Muscle layer of duodenum (tissue), 2 donors: ENCODE results near the gene OBP2A.
"Not testable (repeated sequence)": the region's sequence is repeated elsewhere in the genome, so short reads cannot be mapped to it uniquely, and the experiment has no call there.

Experiments used
- H3K27ac ChIP-seq: one replicate; pipeline ENCODE4 v1.7.0; 2013; ENCODE audit warnings: mild to moderate bottlenecking, low read length
- H3K27me3 ChIP-seq: one replicate; pipeline ENCODE4 v1.7.0; 2013; ENCODE audit warnings: low read depth, mild to moderate bottlenecking, control low read depth, low read length
- H3K36me3 ChIP-seq, 2 donors: one replicate each; pipeline ENCODE4 v1.7.0; 2013; ENCODE audit warnings: low read length in 2 of 2, control low read depth in 1 of 2, mild to moderate bottlenecking in 1 of 2; ENCODE audit not compliant: insufficient read depth in 2 of 2, control insufficient read depth in 1 of 2
- H3K4me1 ChIP-seq, 2 donors: one replicate each; pipeline ENCODE4 v1.7.0; 2013; ENCODE audit warnings: low read length in 2 of 2, mild to moderate bottlenecking in 2 of 2, control low read depth in 1 of 2, moderate library complexity in 1 of 2; ENCODE audit not compliant: insufficient read depth in 2 of 2, control insufficient read depth in 1 of 2
- H3K4me3 ChIP-seq, 2 donors: one replicate each; pipeline ENCODE4 v1.7.0; 2013; ENCODE audit warnings: low read length in 2 of 2, low read depth in 1 of 2, mild to moderate bottlenecking in 1 of 2
- H3K9me3 ChIP-seq, 2 donors: one replicate each; pipeline ENCODE4 v1.7.0; 2013; ENCODE audit warnings: low read length in 2 of 2, control low read depth in 1 of 2, mild to moderate bottlenecking in 1 of 2; ENCODE audit not compliant: control insufficient read depth in 1 of 2
- donor health status: healthy.

OBP2A gene

GRCh38 chr9:135534192-135534711, 11.7 kb upstream of the OBP2A start:
- H3K4me3 ChIP-seq, H3K4me1 ChIP-seq, H3K27ac ChIP-seq, H3K9me3 ChIP-seq, H3K27me3 ChIP-seq, H3K36me3 ChIP-seq: not testable (repeated sequence)

GRCh38 chr9:135534826-135535225, 11.1 kb upstream of the OBP2A start:
- H3K27me3 ChIP-seq, H3K4me3 ChIP-seq, H3K36me3 ChIP-seq, H3K27ac ChIP-seq, H3K4me1 ChIP-seq, H3K9me3 ChIP-seq: not testable (repeated sequence)

- not testable (repeated sequence) for H3K27me3 ChIP-seq, H3K4me1 ChIP-seq, H3K36me3 ChIP-seq, H3K9me3 ChIP-seq, H3K4me3 ChIP-seq, H3K27ac ChIP-seq
These were observed 10.3 kb upstream of the OBP2A start for GRCh38 chr9:135535631-135536030.

- Histone ChIP-seq H3K27ac (no peak overlapping the region), H3K9me3 (no peaks in the 10 kb centered on the region), H3K4me3 (no peak overlapping the region), H3K36me3 (no peaks in the 10 kb centered on the region), H3K27me3 (no peaks in the 10 kb centered on the region), H3K4me1 (no peaks in the 10 kb centered on the region)
These were observed 9.7 kb upstream of the OBP2A start for GRCh38 chr9:135536216-135536615.

- H3K9me3 ChIP-seq, H3K27me3 ChIP-seq, H3K4me1 ChIP-seq, H3K27ac ChIP-seq, H3K36me3 ChIP-seq, H3K4me3 ChIP-seq: not testable (repeated sequence)
These were observed 2.5 kb upstream of the OBP2A start for GRCh38 chr9:135543262-135543894.

- no peak overlapping the region for H3K27ac ChIP-seq
- H3K36me3 ChIP-seq: no peaks in the 10 kb centered on the region
- no peaks in the 10 kb centered on the region for H3K4me1 ChIP-seq
- H3K9me3 ChIP-seq: no peaks in the 10 kb centered on the region
- no peak overlapping the region for H3K4me3 ChIP-seq
- H3K27me3 ChIP-seq: no peaks in the 10 kb centered on the region
These were observed 818 bp upstream of the OBP2A start for GRCh38 chr9:135544981-135545635.

- not testable (repeated sequence) for H3K27me3 ChIP-seq, H3K4me3 ChIP-seq, H3K36me3 ChIP-seq, H3K9me3 ChIP-seq, H3K4me1 ChIP-seq, H3K27ac ChIP-seq
These were observed 1.1 kb downstream of the OBP2A start for GRCh38 chr9:135546792-135547617.

- H3K9me3 ChIP-seq: no peaks in the 10 kb centered on the region
- no peak overlapping the region for H3K27ac ChIP-seq
- no peaks in the 10 kb centered on the region for H3K36me3 ChIP-seq
- no peaks in the 10 kb centered on the region for H3K4me1 ChIP-seq
- no peaks in the 10 kb centered on the region for H3K27me3 ChIP-seq
- no peak overlapping the region for H3K4me3 ChIP-seq
These were observed 2.1 kb downstream of the OBP2A start for GRCh38 chr9:135547756-135548736.

GRCh38 chr9:135549478-135550343, 3.8 kb downstream of the OBP2A start:
- not testable (repeated sequence) for H3K4me1 ChIP-seq, H3K27ac ChIP-seq, H3K27me3 ChIP-seq, H3K9me3 ChIP-seq, H3K4me3 ChIP-seq, H3K36me3 ChIP-seq

GRCh38 chr9:135550344-135550918, 4.5 kb downstream of the OBP2A start:
- Histone ChIP-seq H3K27me3 (no peaks in the 10 kb centered on the region), H3K4me1 (no peaks in the 10 kb centered on the region), H3K27ac (no peak overlapping the region), H3K4me3 (no peak overlapping the region), H3K9me3 (peaks cover 0 to 7% of the 10 kb centered on the region in 2 donors), H3K36me3 (no peaks in the 10 kb centered on the region)
